BJ (cell line): Measurements from ENCODE around the gene WDR74. TPM values are rescaled to one million over a fixed set of nuclear protein-coding genes. Genes with fewer than 3 reads are reported as not detected.

ENCODE experiments used
- CTCF ChIA-PET: fragments of 350-600 bp; formaldehyde crosslinking; extraction: SDS; loops from one replicate; lab custom pipeline; 2021; ENCODE audit warnings: antibody characterized with exemption, inconsistent platforms; lab: Yijun Ruan, JAX
- POLR2A ChIA-PET: fragments of 300-600 bp; sonication (Branson Sonifier 250); formaldehyde crosslinking; extraction: SDS; loops from one replicate; lab custom pipeline; 2021; ENCODE audit warnings: antibody characterized with exemption; lab: Charles Lee
- DNase-seq: peaks from one replicate; pipeline ENCODE4 v3.0.0-alpha.2; 2011; ENCODE audit warnings: low read depth
- H3K27me3 ChIP-seq: 2 replicates; pipeline ENCODE4 v1.6.0; 2011; ENCODE audit warnings: low read length; ENCODE audit not compliant: control insufficient read depth, insufficient read depth
- H3K36me3 ChIP-seq: 2 replicates; pipeline ENCODE4 v1.5.1; 2011; ENCODE audit warnings: low read length; ENCODE audit not compliant: control insufficient read depth, insufficient read depth
- H3K4me3 ChIP-seq: 2 replicates; pipeline ENCODE4 v1.5.1; 2011; ENCODE audit warnings: low read depth, mild to moderate bottlenecking, control low read depth, low read length
- polyA plus RNA-seq: library from polyadenylated mRNA; depleted of rRNA; stranded (reverse); fragments of >200 nt; gene quantifications from 2 replicates; pipeline ENCODE4 v1.2.3, GENCODE V29; 2011
- TF ChIP-seq, protein P1 (sequence below): IDR thresholded peaks from 2 replicates; pipeline ENCODE4 v1.5.1; 2011; ENCODE audit warnings: low read depth, mild to moderate bottlenecking, control low read depth, inconsistent platforms, low read length, moderate library complexity; ENCODE audit not compliant: insufficient read depth

The WDR74 gene
- polyA plus RNA-seq, 1 experiment = 37.9 TPM

DNA sequence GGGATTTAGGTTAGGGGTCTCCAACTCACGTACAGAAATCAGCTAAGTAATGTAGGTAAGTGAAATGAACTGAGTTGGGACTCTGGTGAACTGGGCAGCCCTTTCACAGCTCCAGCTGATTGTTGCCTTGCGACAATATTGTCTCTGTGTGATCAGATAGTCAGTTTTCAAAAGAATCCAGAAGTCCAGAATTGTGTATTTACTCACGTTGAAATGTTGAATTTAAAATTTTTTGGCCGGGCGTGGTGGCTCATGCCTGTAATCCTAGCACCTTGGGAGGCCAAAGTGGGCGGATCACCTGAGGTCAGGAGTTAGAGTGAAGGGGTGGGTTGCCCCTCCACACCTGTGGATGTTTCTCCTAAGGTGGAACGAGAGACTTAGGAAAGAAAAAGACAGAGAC, 18.8 kb upstream of the WDR74 start:
- ChIA-PET CTCF (interaction anchor here (0.7 to 5.5 kb wide), 3 partner anchors 12 to 131 kb away, joined by 3 to 37 read pairs (median 3); partner anchors contain the start of genes HNRNPUL2 and TMEM179B), POLR2A (no interaction called here)
- no peak for DNase-seq
- Histone ChIP-seq H3K4me3 (no peak overlapping the region), H3K36me3 (peaks cover 5% of the 10 kb centered on the region), H3K27me3 (no peaks in the 10 kb centered on the region)
- TF ChIP-seq, protein P1, sequence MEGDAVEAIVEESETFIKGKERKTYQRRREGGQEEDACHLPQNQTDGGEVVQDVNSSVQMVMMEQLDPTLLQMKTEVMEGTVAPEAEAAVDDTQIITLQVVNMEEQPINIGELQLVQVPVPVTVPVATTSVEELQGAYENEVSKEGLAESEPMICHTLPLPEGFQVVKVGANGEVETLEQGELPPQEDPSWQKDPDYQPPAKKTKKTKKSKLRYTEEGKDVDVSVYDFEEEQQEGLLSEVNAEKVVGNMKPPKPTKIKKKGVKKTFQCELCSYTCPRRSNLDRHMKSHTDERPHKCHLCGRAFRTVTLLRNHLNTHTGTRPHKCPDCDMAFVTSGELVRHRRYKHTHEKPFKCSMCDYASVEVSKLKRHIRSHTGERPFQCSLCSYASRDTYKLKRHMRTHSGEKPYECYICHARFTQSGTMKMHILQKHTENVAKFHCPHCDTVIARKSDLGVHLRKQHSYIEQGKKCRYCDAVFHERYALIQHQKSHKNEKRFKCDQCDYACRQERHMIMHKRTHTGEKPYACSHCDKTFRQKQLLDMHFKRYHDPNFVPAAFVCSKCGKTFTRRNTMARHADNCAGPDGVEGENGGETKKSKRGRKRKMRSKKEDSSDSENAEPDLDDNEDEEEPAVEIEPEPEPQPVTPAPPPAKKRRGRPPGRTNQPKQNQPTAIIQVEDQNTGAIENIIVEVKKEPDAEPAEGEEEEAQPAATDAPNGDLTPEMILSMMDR = no peak

DNA sequence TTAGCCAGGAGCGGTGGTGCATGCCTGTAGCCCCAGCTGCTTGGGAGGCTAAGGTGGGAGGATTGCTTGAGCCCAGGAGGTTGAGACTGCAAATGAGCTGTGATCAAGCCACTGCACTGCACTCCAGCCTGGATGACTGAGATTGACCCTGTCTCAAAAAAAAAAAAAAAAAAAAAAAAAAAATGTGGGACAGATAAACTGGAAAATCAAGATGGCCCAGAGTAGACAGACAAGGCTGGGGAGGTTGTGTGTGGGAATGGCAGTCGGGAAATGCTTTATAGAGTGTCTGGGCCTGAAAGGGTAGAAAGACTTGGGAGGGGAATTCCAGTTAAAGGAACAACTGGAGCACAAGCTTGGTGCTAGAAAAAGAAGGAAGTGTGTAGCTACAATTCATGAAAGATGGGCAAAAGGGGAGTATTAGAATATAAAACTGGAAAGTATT, 18.2 kb upstream of the WDR74 start:
- ChIA-PET CTCF (interaction anchor here (0.7 to 5.5 kb wide), 4 partner anchors 8 to 130 kb away, joined by 3 to 37 read pairs (median 6); partner anchors contain the start of genes HNRNPUL2 and TMEM179B), POLR2A (interaction anchor here (0.6 kb wide), 2 partner anchors 661 to 892 kb away, joined by 3 to 10 read pairs; no protein-coding TSS in a partner anchor)
- DNase-seq = no peak
- H3K36me3 ChIP-seq = peaks cover 8% of the 10 kb centered on the region
- TF ChIP-seq, protein P1 = no peak
- H3K4me3 ChIP-seq = no peak overlapping the region
- H3K27me3 ChIP-seq = no peaks in the 10 kb centered on the region

DNA sequence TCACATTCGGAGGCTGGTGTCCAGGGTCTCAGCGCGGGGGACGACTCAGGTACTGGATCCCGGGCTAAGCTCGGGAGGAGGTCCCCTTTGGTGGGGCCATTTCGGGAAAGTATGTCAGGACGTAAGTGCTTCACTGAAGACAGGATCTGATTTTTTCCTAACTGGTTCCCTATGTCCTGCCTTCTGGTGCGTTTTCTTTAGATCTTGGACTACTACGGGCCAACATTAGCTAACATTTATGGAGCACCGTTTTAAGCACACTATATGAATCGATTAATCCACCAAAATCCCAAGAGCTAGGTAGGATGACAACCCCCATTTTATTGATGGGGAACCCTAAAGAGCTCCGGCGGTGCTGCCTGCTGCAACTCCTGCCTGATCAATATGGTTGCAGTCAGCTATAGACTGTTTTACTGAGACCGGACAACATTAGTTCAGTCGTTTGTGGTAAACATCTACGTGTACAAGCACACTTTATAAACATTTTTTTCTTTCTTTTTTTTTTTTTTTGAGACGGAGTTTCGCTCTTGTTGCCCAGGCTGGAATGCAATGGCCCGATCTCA, 17.0 kb upstream of the WDR74 start:
- ChIA-PET POLR2A (interaction anchor here (0.5 to 3.1 kb wide), 3 partner anchors 15 to 34 kb away, joined by 4 to 22 read pairs (median 20); no protein-coding TSS in a partner anchor), CTCF (interaction anchor here (0.6 to 5.5 kb wide), 8 partner anchors 9 to 70 kb away, joined by 3 to 37 read pairs (median 4); partner anchors contain the start of genes SLC3A2 and TMEM179B)
- H3K36me3 ChIP-seq = peaks cover 11% of the 10 kb centered on the region
- H3K27me3 ChIP-seq = no peaks in the 10 kb centered on the region
- TF ChIP-seq, protein P1 = no peak
- H3K4me3 ChIP-seq = peak overlapping the region; percentile 67
- DNase-seq = no peak

DNA sequence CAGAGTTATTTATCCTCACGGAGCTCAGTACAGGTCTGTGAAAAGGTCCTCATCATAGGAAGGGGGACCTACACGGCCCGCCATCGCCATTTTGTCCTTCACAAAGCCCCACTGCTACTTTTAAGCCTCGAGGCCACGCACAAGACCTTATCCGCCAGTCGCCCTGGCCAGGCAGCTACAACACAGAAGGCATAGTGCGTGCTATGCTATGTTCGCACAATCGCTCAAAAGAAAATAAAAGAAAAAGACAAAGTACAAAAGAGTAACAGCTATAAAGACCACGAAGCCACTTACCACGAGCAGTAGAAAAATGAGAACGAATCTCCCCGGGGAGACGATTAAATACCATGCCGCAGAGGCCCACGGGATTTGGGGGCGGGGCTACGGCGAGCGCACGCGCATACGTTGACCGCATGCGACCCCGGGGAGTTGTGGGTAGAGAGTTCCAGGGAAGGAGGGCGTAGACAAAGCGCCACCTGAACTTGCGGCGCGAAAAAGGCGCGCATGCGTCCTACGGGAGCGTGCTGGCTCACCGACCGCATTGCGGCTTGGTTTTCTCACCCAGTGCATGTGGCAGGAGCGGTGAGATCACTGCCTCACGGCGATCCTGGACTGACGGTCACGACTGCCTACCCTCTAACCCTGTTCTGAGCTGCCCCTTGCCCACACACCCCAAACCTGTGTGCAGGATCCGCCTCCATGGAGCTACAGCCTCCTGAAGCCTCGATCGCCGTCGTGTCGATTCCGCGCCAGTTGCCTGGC, 16.4 kb upstream of the WDR74 start:
- CTCF ChIA-PET = interaction anchor here (0.6 to 5.5 kb wide), 8 partner anchors 9 to 69 kb away, joined by 3 to 37 read pairs (median 4); partner anchors contain the start of genes SLC3A2 and TMEM179B
- TF ChIP-seq, protein P1 = no peak
- Histone ChIP-seq H3K4me3 (peak overlapping the region; percentile 67), H3K36me3 (peaks cover 11% of the 10 kb centered on the region), H3K27me3 (no peaks in the 10 kb centered on the region)
- POLR2A ChIA-PET = interaction anchor here (0.5 to 3.1 kb wide), 6 partner anchors 15 to 1902 kb away, joined by 3 to 22 read pairs (median 6); partner anchors contain the start of genes HNRNPUL2 and LRRN4CL
- peak; percentile 86 for DNase-seq
